ENCODE measurements around the gene GRAMD1A.
"Not testable (repeated sequence)": the region's sequence is repeated elsewhere in the genome, so short reads cannot be mapped to it uniquely, and the experiment has no call there.

GRAMD1A gene

GRCh38 chr19:35021596-35021995, 21.5 kb downstream of the GRAMD1A start:
- no peak for DNase-seq

DNA sequence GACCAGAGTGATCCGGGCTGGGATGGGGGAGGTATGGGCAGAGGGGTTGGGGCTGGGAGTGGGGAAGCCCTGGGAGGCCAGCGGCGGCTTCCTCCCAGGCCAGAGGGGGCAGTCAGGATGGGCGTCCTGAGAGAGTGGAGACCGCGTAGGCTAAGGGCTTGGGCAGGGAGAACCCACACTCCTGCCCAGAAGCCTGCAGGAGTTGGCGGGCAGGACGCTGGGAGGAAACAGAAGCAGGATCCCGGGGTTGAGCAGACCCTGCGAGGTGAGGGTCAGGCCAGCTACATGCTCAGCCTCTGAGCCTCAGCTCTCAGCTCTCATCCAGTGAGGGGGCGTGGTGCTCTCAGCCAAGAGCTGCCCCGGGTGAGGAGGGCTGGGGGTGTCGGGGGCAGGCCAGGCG, 22.3 kb downstream of the GRAMD1A start:
- DNase-seq: no peak

GRCh38 chr19:35023428-35023827, 23.3 kb downstream of the GRAMD1A start:
- DNase-seq: no peak

- no peak for DNase-seq
These were observed 24.0 kb downstream of the GRAMD1A start for GRCh38 chr19:35024095-35024494.

DNA sequence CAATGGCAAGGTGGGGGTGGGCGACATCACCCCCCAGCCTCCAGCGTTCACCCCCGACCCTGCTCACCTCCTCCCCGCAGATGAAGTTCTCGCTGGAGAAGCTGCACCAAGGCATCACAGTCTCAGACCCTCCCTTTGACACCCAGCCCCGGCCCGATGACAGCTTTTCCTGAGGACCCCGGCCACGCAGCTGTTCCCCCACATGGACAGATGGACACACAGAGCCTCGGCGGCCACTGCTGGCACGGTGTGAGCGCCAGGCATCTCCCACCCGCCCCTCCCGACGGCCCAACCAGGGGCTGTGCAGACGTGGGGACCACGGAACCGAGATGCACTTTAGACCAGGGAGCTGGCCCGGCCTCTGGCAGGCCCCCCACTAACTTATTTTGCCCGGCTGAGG, 25.8 kb downstream of the GRAMD1A start:
- DNase-seq: no peak

DNA sequence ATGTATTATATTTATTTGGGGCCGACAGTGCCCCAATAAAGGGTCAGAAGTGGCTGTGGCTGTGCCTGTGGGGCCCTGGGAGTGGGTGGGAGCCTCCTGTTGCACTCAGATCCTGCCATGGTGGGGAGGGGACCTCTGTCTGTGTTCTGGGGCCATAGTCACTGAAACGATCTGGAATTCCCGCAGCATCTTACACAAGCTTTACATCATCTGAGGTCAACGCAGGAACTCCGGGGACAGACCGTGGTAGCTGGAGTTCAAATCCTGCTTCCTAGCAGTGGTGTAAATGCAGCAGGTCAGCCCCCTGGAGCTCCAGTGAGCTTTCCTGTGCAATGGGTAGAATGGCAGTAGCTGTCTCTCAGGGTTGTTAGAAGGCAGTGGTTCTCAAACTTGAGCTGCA, 26.3 kb downstream of the GRAMD1A start:
- DNase-seq: no peak

GRCh38 chr19:35027009-35027408, 26.9 kb downstream of the GRAMD1A start:
- no peak for DNase-seq

DNA sequence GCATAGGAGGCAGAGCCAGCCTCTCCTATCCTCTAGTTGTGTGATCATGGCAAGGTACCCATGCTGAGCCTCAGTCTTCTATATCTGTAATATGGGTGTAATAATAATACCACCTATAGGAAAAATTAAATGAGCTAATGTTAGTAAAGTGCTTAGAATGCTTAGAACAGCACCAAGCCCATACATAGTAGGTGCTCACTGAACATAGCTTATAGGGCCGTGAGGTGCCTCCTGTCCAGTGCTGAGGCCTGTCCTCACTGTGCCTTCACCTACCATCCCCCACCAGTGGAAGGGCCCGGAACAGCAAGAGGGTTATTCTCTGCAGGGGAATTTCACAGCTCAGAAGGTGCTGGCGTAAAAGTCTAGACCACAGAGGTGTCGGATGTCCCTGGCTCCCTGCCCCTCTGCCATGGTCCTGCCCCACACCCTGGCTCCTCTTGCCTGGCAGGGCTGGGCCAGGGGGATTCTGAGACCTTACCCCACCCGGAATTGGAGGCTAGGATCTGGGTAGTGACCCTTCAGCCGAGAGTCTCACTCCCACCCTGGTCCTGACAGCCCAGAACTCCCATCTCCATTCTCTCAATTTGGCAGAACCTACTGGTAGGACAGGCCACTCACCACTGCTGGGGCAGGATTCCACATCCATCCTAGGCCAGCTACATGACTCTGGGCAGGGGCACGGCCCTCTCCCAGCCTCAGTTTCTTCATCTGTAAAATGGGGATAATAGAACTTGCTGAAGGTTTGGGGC, 27.9 kb downstream of the GRAMD1A start:
- no peak for DNase-seq

GRCh38 chr19:35028600-35028885, 28.4 kb downstream of the GRAMD1A start:
- not testable (repeated sequence) for DNase-seq

- DNase-seq: not testable (repeated sequence)
These were observed 29.2 kb downstream of the GRAMD1A start for GRCh38 chr19:35029275-35029736.

GRCh38 chr19:35029737-35030256, 29.7 kb downstream of the GRAMD1A start:
- no peak for DNase-seq

DNA sequence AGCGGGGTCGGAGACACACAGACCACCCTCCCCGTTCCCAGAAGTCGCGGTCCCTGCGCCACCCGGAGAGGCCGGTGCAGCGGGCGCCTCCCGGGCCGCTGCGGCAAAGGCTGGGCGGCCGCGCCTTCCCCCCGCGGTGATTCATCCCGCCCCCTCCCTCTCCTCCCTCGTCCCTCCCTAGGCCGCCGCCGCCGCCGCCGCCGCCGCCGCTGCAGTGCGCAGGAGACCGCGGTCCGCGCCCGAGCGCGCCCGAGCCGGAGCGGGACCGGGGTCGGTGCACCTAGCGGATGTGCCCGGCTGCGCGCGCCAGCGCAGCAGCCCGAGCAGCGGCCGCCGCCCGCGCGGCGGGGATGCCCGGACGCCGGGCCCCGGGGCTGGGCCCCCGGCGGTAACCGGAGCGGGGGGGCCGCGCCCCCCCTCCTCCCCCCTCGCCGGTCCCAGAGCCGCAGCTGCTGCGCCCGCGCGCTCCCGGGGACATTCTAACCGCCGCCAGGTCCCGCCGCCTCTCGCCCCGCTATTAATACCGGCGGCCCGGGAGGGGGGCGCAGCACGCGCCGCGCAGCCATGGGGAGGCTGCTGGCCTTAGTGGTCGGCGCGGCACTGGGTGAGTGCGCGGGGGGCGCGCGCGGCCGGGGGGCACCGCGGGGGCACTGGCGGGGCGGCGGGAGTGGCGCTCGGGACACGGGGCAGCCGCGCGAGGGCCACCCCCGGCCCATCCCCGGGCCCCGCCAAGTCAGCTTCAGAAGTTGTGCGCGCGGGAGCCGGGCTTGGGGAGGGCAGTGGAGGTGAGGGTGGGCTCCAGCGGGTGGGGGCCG, 30.3 kb downstream of the GRAMD1A start, which contains the start of gene SCN1B:
SCN1B (plus strand) TSS at position 214 of the 815 bp plus-strand sequence; CDS start at position 565, 351 bp downstream.
- peak; percentile 19 for DNase-seq

DNA sequence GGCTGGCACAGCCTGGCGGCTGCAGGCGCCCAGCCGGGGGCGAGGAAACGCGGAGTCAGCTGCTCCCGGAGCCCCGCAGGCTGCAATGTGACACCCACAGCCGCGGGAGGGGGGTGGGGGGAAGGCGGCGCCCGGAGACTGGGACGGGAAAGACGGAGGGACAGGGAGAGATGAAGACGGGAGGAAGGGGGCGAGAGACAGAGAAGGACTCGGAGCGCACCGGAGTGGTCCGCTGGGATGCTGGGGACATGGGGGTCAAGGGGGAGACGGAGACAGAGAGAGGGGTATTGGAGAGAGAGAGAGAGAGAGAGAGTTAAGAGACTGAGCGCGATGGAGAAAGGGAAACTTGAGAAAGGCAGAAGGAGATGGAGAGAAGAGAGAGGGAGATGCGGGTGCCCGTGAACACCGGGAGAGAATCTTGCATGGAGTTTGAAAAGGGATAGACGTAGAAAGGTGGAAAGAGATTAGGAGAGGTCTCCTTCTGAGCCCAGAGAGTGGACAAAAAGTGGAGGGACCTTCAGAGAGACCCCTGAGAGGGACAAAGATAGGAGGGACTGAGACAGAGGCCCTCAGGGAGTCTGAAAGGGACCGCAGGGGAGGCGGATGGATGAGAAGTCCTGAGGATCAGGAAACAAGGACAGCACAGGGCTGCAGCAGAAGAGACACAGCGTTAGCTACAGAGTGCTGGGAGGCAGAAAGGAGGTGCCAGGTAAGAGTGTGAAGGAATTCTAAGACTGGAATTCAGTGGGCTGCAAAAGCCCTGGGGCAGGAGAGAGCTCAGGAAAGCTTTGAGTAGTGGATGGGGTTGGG, 31.2 kb downstream of the GRAMD1A start:
- no peak for DNase-seq

DNA sequence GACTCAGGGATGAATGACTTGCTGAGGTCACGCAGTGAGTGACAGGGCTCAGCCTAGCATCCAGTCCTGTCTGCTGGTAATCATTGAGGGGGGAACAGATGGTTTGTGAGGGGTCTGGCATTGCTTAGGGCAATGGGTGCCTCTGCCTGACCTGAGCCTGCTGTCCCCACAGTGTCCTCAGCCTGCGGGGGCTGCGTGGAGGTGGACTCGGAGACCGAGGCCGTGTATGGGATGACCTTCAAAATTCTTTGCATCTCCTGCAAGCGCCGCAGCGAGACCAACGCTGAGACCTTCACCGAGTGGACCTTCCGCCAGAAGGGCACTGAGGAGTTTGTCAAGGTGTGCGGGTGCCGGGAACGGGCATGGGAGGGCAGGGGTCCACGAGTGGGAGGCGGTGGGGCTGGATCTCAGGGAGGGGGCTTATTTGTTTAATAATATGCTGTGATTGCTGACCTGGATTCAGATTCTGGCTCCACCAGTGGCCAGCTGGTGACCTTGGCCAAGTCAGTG, 32.3 kb downstream of the GRAMD1A start:
- DNase-seq: no peak

- no peak for DNase-seq
These were observed 33.2 kb downstream of the GRAMD1A start for GRCh38 chr19:35033067-35034004.

GRCh38 chr19:35034005-35034502, 33.9 kb downstream of the GRAMD1A start:
- DNase-seq: no peak

DNA sequence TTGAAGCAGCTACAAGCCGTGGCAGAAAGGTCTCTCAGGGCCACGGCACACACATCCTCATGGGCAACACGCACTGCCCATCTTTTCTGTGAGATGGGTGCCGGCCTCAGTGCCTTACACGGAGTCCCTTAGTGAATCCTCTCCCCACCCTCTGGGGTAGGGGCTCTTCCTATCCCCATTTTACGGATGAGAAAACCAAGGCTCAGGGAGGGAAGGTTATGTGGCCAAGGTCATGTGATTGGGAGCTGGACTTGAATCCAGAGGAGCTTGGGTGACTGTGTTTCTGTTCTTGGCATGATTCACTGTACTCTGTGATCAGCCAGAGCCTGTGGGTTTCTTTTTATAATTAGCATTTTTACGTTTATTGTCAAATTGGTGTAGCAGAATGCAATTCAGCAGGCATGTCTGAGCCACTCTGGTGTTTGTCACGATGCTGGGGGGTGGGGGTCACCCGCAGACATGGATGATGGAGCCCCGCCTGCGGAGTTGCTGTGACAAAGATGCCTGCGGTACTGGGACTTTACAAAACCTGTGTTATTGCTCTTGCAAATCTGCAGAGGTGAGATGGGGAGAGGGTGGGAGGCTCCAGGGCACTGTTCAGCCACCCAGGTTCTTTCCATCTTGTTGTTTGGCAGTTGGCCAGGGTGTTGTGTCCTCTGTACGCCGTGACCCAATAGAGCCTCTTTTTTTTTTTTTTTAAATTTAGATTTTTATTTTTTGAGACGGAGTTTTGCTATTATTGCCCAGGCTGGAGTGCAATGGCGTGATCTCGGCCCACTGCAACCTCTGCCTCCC, 34.7 kb downstream of the GRAMD1A start:
- no peak for DNase-seq

- no peak for DNase-seq
These were observed 37.8 kb downstream of the GRAMD1A start for GRCh38 chr19:35037716-35038622.
